ENCODE measurements around the gene CBLN1.

CBLN1 gene
- total RNA-seq = 0 reads per million in 2 experiments

DNA sequence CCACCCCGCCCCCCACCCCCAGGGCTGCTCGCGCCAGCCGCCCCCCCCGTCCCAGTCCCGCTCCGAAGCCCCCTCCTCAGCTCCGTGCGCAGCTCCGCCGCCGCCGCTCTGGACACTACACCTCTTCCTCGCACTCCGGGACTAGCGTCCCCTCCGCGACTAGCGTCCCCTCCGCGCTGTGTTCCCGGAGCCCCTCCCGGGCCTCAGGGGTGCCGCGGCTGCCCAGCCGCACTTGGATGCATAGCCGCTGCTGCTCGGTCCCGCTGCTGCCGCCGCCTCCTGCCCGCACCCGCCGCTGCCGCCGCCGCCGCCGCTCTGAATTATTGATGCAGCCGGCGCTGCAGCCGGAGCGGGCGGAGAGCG lies at the start of gene CBLN1:
Gene CBLN1 (minus strand): TSS at position 359 of the 363 bp plus-strand sequence. CDS start 373 bp downstream, outside the sequence.
- DNase-seq (ENCODE audit: low read depth) = no peak

DNA sequence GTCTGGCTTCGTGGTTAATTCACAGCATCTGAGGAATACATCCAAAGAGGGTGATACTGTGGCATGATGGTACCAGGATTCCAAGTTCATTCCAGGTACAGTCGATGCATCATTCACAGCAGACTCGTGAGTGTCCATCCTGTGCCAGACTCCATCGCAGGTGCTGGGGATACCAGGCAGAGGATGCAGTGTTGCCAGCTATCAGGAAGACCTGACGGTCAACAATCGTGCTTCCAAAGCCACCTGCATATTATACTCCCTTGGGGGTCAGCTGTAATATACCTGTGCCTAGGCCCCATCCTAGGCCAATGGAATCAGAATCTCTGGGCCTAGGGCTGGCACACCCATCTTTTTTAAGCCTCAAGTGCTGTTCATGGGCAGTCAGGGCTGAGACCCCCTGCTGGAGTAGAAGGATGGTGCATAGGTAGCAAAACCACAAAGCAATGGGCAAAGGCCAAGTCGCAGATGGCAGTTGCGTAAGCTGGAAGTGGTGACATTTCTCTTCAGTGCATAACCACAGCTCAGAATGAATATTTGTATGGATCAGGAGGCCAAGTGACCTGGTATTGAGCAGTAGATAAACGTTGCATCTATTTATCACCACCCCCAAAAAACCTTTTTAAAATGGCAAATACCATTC lies 49.0 kb upstream of the CBLN1 start:
- DNase-seq (ENCODE audit: low read depth) = no peak

DNA sequence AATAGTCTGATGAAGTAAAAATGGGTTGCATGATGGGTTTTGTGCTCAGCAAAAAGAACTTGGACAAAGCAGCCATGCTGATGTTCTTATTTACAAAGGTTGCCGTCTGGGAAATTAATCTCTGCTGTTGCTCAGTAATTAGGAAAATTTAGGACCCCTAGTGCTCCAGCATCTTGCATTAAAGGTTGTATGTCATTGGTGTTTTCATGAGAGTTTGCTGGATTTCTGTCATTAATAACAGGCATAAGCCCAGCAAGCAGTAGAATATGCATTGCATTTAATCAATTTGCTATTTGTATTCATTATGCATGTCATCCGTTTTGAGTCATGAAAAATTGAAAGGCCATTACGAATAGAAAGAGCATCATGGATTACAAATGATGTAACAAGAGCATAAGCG lies 46.7 kb upstream of the CBLN1 start:
- DNase-seq (ENCODE audit: low read depth) = no peak

DNA sequence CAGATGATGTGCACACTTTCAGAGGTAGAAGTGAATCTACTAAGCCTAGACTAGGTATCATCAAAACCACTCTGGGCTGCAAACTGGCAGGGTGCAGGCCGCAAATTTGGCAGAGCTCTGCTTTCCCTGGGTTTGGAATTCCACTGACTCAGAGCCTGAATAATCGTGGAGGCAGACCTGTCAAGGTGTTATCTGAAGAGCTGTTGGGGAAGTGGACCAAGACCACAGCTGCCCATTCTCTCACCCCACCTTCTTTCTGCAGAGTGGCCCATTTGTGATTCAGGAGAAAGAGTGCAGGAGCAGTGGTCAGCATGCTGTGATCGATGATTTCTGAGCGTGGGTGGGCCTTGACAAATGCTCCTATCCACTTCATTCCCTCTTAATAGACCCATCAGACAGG lies 45.8 kb upstream of the CBLN1 start:
- no peak for DNase-seq (ENCODE audit: low read depth)

DNA sequence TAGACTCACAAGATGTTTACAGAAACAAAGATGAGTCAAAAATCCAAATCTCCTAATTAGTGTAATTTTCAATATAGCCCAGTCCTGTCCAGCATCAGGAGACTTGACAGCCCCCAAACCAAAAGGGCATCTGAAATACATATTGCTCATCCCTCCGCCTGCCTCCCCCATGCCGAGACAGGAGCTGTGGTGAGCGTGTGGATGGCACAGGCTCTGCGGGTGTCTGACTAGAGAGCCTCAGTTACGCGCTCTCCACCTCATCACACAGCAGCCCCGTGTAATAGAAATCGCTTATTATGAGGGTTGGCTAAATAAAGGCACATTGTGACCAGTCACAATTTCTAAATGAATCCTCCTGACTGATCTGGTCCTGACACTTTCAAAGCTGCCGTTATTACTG lies 43.1 kb upstream of the CBLN1 start:
- DNase-seq (ENCODE audit: low read depth) = no peak

DNA sequence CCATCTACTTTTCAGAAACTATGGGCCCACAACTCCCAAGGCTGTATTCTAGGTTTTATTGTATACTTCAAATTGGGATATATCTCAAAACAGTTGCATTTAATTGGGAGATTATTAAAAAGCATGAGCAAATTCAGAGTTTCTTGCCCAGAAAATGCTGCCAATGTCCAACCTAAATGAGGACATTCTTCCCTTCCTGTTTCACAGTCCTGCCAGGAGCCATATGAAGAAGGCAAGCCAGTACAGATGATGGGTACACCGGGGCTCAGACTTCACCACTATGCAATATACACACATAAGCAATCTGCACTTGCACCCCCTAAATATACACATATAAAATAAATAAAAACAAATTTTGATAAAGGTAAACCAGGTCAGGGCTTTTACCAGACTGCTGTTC lies 34.0 kb upstream of the CBLN1 start:
- no peak for DNase-seq (ENCODE audit: low read depth)

DNA sequence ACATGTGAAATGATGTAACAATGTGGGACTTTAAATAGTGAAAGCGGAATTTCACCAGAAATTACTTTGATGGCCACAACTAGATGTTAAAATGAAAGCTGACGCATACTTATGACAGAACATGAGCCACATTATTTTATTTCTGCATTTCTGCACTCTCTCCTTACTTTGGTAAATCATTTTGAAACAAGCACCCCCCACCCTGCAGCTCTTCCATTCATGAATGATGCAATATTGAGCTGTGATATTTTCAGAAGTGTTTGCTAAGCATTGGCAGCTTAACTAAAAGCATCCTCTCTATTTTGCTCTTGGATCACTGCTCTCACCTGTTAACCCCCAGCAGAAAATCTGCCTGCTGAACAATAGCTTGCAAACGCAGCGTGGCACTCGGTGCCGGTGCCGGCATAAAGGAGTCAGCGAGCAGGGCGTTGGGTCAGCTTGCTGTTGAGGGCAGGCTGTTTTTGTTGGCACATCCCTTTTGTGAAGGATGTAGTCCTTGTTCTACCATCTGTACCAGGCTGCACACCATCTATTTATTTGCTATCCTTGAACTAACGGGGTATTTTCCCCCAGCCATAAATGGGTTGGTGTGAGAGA lies 30.8 kb upstream of the CBLN1 start:
- no peak for DNase-seq (ENCODE audit: low read depth)

DNA sequence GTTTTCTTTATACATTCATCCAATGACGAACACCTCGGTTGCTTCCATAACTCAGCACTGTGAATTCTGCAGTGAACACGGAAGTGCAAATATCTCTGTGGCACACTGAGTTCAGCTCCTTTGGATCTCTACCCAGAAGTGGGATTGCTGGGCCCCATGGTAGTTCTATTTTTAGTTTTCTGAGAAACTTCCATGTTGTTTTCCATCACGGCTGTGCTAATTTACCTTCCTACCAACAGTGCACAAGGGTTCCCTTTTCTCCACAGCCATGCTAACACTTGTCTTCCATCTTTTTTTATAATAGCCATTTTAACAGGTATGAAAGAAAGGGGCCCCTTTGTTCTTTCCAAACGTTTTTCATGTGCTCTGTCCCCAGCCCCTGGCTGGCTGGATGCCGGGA lies 30.2 kb upstream of the CBLN1 start:
- DNase-seq (ENCODE audit: low read depth) = no peak

DNA sequence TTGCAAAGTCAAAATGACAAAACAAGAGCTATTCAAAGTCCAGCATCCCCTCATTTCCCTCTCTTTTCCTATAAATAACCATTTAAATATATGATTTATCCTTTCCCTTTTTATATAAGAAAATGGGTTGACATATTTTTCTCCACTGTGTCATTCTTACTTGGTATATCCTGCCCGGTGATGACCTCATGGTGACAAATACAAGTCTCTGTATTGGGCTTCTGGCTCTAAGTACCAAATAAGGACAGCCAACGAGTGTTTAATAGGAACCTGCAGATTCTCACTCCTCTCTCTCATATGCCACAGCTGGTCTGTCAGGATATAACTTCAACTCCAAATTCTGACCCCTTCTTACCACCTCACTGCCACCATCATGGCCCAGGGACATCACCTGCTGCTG lies 25.5 kb upstream of the CBLN1 start:
- DNase-seq (ENCODE audit: low read depth) = no peak

DNA sequence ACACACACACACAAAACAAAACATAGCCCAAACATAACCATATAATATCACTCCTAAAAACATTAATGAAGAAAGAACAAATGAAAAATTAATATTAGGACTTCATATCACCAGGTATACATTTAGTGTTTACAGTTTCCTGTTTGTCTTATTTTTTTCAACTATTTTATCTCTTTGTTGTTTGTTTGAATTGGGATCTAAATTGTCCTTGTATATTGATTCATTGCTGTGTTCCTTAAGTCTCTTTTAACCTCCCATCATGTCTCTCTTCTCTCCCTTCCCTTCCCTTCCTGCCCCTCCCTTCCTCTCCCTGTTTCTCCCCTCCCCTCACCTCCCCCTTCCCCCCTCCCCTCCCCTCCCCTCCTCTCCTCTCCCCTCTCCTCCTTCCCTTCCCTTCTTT lies 23.8 kb upstream of the CBLN1 start:
- no peak for DNase-seq (ENCODE audit: low read depth)

DNA sequence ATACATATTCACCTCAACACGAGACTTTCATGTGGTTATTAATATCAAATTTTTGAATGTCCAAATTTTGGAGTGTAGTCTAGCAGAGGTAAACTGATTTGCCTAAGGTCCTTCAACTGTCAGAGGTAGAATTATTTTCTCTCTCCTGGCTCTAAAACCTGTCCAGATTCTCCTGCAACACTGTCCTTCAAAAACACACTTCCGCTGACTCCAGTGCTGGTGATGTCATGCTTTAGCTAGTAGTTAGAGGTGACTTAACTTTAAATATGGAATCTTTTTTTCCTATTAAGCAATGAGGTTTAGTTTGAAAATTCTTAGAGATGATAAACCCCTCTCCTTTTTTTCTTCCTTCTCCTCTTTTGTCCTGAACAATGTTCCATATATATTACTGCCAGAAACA lies 10.8 kb upstream of the CBLN1 start:
- no peak for DNase-seq (ENCODE audit: low read depth)

DNA sequence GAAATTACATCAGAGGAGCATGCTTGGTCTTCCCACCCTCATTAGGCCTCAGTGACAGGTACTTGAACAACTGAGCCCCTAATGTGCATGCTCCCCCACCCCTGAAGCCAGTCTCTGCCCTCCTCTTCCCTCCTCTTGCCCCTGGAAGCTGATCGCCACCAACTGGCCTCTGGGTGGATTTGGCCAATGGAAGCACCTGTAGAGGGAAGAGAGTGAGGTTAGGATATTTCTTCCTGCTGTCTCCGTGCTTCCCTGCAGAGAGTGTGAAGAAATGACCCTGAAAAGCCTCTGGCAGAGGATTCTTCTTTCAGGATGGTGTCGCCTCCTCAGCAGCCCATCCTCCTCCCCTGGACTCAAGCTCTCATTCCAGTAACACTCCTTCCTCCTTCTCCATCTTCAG lies 5.9 kb upstream of the CBLN1 start:
- no peak for DNase-seq (ENCODE audit: low read depth)

DNA sequence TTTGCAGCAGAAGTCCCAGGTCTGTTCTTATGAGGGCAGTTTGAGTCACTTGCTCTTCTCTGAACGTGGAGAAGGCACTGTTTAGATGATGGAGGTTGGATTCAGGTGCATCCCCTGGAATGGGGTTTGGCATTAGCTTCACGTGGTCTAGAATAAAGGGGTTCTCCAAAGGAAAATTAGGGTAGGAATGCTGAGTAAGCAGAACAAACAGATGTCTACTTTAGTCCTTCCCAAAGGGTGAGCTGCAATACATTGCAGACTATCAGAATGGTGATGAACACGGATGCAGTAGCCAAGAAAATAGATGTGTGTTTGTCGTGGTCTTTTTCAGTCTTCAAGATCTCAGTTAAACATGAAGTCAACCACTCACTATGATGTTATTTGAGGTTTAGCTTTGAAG lies 3.3 kb upstream of the CBLN1 start:
- no peak for DNase-seq (ENCODE audit: low read depth)

DNA sequence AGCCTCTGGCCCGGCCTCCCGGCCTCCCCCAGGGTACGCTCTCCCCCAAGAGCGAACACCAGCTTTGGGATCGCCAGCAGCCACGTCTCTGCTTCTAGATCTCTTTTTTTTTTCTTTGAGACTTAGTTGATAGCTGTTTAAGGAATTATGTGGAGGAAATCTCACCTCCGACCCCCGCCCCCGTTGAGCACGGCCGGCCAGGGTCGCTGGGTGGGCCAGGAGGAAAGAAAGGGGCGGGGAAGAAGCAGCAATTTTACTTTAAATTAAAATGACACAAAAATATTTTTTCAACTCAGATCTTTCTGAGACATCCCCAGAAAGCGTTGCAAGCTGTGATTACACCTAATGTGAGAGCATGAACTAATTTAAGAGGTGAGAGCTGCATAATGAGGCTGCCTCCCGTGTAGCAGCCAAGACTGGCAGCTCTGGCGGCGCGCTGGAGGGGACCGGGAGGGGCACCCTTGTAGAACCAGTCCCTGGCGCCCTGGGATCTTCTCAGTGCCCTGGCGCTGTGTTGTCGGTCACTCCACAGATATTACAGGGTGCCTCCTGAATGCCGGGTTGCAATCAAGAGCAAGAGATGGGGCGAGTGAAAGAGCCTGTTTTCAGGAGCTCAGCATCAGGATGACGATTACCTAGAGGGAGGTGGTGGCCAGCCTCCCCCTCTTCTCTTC lies 1.9 kb upstream of the CBLN1 start:
- DNase-seq (ENCODE audit: low read depth) = no peak

DNA sequence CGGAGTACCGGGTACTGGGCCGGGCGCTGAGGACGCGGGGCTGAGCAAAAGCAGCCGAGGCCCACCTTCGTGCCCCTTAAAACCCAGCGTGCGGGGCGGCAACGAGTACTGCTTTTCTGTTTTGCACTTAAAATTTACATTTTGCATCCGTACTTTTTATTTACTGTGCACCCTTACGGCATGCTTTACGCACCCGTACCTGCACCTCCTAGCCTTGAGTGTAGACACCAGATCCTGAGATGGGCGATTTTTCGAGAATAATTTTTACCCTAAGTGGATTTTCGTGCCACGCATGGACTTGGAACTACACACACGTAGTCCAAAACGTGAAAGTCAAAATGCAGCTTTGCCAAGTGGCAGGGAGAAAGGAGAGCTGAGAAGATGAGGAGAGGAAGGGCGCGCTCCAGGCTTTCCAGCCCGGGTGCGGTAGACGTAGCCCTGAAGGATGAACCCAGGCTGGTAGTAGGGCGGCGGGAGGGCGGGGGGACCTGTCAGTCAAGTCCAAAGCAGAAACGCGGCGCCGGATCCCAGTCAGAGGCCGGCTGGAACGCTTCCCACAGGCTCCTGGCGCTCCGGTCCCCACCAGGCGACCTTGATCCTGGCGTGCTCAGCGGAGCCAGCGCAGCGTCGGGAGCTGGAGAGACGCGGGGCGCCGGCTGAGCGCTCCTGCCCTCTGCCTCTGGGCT lies 1.2 kb upstream of the CBLN1 start:
- DNase-seq (ENCODE audit: low read depth) = no peak

DNA sequence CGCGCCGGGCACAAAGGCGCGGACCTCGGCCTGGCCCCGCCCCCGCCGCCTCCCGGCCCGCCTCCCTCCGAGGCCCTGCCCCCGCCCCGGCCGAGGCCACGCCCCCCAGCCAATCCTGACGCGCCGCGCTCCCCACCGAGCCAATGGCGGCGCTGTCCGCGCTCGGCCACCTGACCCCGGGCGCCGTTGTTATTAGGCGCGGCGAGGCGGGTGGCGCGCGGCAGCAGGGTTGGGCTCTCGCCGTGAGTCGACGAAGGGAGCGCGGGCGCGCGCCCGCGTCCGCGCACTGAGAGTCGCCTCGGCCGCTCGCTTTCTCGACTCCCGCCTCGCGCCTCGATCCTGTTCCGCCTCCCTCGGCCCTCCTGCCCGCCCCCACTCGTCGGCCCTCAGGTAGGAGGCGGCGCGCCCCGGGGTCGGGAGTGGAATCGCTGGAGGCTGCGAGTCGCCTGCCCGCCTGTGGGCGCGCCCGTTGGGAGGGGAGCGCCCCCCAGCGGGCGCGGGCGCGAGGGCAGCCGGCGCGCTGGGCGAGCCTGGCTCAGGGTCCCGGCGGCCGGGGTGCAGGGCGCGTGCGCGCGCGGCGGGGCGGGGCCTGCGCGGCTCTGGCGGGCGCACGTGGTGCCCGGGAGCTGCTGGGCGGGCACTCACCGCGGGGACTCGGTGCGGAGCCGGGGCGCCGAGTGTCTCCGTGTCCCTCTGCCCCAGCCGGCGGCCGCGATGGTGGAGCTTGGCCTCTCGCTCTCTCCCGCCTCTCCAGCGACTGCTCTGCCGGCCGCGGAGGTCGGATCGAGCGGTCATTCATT lies 405 bp upstream of the CBLN1 start:
- no peak for DNase-seq (ENCODE audit: low read depth)

DNA sequence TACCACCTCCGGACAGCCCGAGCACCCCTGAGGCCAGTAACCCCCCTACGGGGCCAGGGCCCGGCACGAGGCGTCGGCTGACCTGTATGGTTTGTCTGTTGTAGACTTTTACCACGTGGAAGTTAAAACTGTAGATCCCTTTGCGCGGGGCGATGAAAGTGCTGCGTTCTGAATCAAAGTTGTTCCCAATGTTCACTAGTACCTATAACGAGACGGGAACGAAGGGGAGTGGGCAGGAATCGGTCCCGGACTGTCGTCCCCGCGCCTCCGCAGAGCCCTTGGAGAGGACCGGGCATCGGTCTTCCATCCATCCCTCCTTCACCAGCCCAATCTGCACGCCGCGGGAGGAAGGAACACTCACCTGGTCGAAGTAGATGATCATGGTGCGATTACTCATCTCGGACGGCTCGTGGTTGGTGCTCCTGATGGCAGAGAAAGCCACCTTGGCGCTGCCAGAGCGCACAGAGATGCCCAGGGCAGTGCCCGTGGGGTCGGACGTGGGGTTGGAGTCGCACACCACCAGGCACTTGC lies 732 bp downstream of the CBLN1 start:
- no peak for DNase-seq (ENCODE audit: low read depth)

DNA sequence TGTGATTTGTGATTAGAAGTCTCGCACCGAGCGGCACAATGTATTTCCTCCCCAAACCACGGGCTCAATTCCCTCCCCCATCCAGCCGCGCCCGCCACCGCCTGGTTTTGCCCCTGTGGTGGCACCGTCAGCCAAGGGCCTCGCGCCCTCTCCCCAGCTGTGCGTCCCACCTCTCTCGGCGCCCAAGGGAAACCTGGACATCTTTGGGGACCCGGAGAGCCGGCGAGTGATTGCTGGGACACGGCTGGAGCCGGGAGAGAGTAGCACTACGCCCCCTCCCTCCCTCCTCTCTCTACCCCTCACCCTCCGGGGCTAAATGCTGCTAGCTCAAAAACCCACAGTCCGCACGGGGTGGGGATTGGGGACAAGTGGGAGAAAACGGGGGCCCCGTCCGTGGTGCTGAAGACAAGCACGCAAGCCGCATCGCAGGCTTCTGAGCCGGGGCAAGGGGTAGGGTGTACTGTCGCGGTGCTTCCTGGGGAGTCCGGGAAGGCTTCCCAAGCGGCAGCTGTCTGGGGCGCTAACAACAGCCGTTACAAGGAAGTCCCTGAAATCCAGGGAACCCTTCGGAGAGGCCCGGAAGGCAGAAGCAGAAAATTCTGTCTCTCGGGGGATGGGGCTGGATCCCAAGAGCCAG lies 1.4 kb downstream of the CBLN1 start:
- DNase-seq (ENCODE audit: low read depth) = no peak

DNA sequence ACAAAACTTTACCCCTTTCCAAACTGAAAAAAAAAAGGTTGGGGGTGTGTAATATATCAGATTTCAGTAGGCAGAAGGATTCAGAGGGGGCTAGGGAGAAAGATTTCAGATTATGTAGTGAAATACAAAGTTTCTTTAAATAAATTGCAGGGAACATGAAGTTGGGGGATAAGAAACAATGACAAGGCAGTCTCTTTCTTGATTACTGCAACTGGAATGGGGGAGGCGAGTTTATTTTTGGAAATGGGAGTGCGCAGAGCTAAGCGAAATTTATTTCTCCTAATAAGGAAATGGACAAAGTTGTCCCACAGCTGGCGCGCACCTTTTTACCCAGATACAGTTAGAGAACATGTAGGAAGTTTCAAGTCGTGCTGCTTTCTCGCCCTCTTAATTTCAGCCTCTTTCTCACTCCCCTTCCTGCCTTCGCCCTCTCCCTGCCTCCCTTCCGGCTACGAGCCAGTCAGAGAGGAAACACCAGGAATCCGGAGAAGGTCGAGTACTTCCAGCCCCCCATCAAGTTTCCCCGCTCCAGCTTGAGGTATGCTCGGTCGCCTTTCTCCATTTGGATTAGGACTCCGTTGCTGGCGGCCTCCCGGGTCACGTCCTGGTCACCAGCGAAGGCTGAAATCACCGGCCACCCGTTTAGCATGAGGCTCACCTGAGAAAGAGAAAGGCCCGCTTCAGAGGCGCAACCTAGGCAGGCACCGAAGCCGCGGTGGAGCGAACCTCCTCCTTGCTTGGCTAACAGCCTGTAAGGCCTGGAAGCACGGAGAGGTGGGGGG lies 2.5 kb downstream of the CBLN1 start:
- DNase-seq (ENCODE audit: low read depth) = no peak

DNA sequence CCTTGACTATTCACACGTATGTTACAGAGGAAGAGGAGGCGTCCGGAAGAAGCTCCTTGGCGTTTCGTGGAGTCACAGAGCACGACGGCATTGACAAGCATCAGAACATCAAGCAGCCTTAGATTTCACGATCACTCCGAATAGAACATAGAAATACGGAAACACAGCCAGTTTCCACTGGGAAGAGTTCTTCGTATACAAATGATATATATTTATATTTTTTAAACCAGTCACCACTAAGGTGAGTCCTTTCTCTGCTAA lies 3.1 kb downstream of the CBLN1 start:
- DNase-seq (ENCODE audit: low read depth) = no peak

Data from T follicular helper cell (primary cell).